Transverse colon (tissue), 4 donors: Measurements from ENCODE around the gene LYZL1. TPM values are rescaled to one million over a fixed set of nuclear protein-coding genes. Genes with fewer than 3 reads are reported as not detected.

Experiments used
- DNase-seq: peaks from one replicate; pipeline ENCODE4 v3.0.0-alpha.2; 2019
- H3K27ac ChIP-seq, 4 donors: fragments of 200-600 bp; sonication (generic); 2 replicates each; pipeline ENCODE4 v1.5.1; 2016 to 2018; ENCODE audit warnings: inconsistent platforms in 4 of 4
- H3K27me3 ChIP-seq: fragments of 200-600 bp; sonication (generic); 2 replicates; pipeline ENCODE4 v1.5.1; 2017; ENCODE audit warnings: inconsistent platforms
- H3K36me3 ChIP-seq, 4 donors: fragments of 200-600 bp; sonication (generic); 2 replicates each; pipeline ENCODE4 v1.5.1; 2017 to 2019; ENCODE audit warnings: inconsistent platforms in 4 of 4
- H3K4me1 ChIP-seq, 4 donors: fragments of 200-600 bp; sonication (generic); 2 replicates each; pipeline ENCODE4 v1.5.1; 2017 to 2020; ENCODE audit warnings: inconsistent platforms in 4 of 4
- H3K4me3 ChIP-seq, 4 donors: fragments of 200-600 bp; sonication (generic); 1 replicate in 1 of 4; 2 replicates in 3 of 4; pipeline versions ENCODE4 v1.5.1 to v1.6.1; 2017 to 2019; ENCODE audit warnings: inconsistent platforms in 4 of 4
- H3K9me3 ChIP-seq, 2 donors: fragments of 200-600 bp; sonication (generic); 2 replicates each; pipeline ENCODE4 v1.5.1; 2017 to 2019; ENCODE audit warnings: inconsistent platforms in 2 of 2
- CTCF ChIP-seq, 5 experiments: fragments of 200-600 bp in 3 of 5; fragments of 450-650 bp in 2 of 5; sonication (generic) in 3 of 5; IDR thresholded peaks; 1 replicate in 2 of 5; 2 replicates in 3 of 5; pipeline ENCODE4 v1.5.1; 2016 to 2017; ENCODE audit warnings: antibody characterized with exemption in 5 of 5, inconsistent platforms in 3 of 5, mild to moderate bottlenecking in 2 of 5, moderate library complexity in 1 of 5
- EP300 ChIP-seq: sonication (generic); formaldehyde crosslinking; IDR thresholded peaks from one replicate; pipeline ENCODE4 v1.6.1; 2017; ENCODE audit warnings: antibody characterized with exemption, low read depth
- POLR2A ChIP-seq: fragments of 450-650 bp; IDR thresholded peaks from one replicate; pipeline ENCODE4 v1.6.1; 2016; ENCODE audit warnings: antibody characterized with exemption, mild to moderate bottlenecking, moderate library complexity
- POLR2AphosphoS5 ChIP-seq, 3 donors: sonication (generic); formaldehyde crosslinking; IDR thresholded peaks; one replicate each; pipeline ENCODE4 v1.6.1; 2016; ENCODE audit warnings: antibody characterized with exemption in 3 of 3
- WGBS, 2 donors: methylation state at CpG; one replicate each; pipeline ENCODE4 v1.1.5; 2018; ENCODE audit warnings: low coverage in 1 of 2; 5-methylcytosine and 5-hydroxymethylcytosine counted together
- in situ Hi-C, 4 donors: fragments of 200-750 bp; cut with MboI; loops; one replicate each; pipeline versions ENCODE4 v1.15.0 to v1.15.1; 2017; ENCODE audit warnings: low sequenced_read_pairs in 3 of 4, low pct_ligation_motif_present in 1 of 4, low pct_unique_long_range_greater_than_20kb in 1 of 4
- intact Hi-C: fragments of 100-400 bp; cut with DNase I; formaldehyde crosslinking; loops from one replicate; pipeline ENCODE4 v1.15.1; 2023; ENCODE audit warnings: low total_unique reads
- total RNA-seq, 4 donors: library from RNA; depleted of rRNA; stranded (reverse); fragments of >200 nt; gene quantifications; one replicate each; pipeline ENCODE4 v1.1.0, GENCODE V29; 2016

The LYZL1 gene
- total RNA-seq, 4 donors from 2014 or later, result not detected

GRCh38 chr10:29256019-29256418 lies 32.9 kb upstream of the LYZL1 start:
- Histone ChIP-seq H3K27me3 (no peaks in the 10 kb centered on the region), H3K36me3 (no peaks in the 10 kb centered on the region), H3K9me3 (no peaks in the 10 kb centered on the region), H3K27ac (no peak overlapping the region), H3K4me1 (peaks cover 0 to 6% (median 0%) of the 10 kb centered on the region in 4 donors), H3K4me3 (no peak overlapping the region)
- intact Hi-C loops, result no loop called here
- TF ChIP-seq POLR2A (no peak), EP300 (no peak), CTCF (IDR thresholded peaks at IDR 0.05) (no peak), POLR2AphosphoS5 (IDR thresholded peaks at IDR 0.05) (no peak)
- WGBS, 2 donors, result 83 to 84% methylated on average over 7 of the region's 7 CpGs
- in situ Hi-C loops, result no loop called here
- no peak for DNase-seq

- H3K4me3 ChIP-seq, result no peak overlapping the region
- in situ Hi-C loops, result no loop called here
- no peaks in the 10 kb centered on the region for H3K27me3 ChIP-seq
- TF ChIP-seq EP300, result no peak
- no peak for TF ChIP-seq POLR2AphosphoS5 (IDR thresholded peaks at IDR 0.05)
- no peak for TF ChIP-seq POLR2A
- no peak for TF ChIP-seq CTCF (IDR thresholded peaks at IDR 0.05)
- intact Hi-C loops, result no loop called here
- 49 to 50% methylated on average over 1 of the region's 1 CpG for WGBS, 2 donors
- DNase-seq, result no peak
- no peaks in the 10 kb centered on the region for H3K9me3 ChIP-seq
- H3K36me3 ChIP-seq, result no peaks in the 10 kb centered on the region
- peak overlapping the region in 2 of 4 donors; percentile 1 to 40 for H3K27ac ChIP-seq
- peaks cover 0 to 6% (median 0%) of the 10 kb centered on the region in 4 donors for H3K4me1 ChIP-seq
Observed at GRCh38 chr10:29256586-29256985, 32.3 kb upstream of the LYZL1 start.

GRCh38 chr10:29257106-29257783 lies 31.6 kb upstream of the LYZL1 start:
- TF ChIP-seq POLR2AphosphoS5 (IDR thresholded peaks at IDR 0.05), result peak in 1 of 3 donors; percentile 48
- no peak for TF ChIP-seq POLR2A
- H3K9me3 ChIP-seq, result no peaks in the 10 kb centered on the region
- peaks cover 0 to 6% (median 0%) of the 10 kb centered on the region in 4 donors for H3K4me1 ChIP-seq
- peak overlapping the region; percentile 40 to 69 (median 56) for H3K27ac ChIP-seq
- no peaks in the 10 kb centered on the region for H3K36me3 ChIP-seq
- H3K27me3 ChIP-seq, result no peaks in the 10 kb centered on the region
- no peak overlapping the region for H3K4me3 ChIP-seq
- in situ Hi-C loops, result no loop called here
- DNase-seq, result peak; percentile 53
- WGBS, 2 donors, result 43 to 44% methylated on average over 4 to 11 of the region's 11 CpGs
- intact Hi-C loops, result no loop called here

- H3K4me1 ChIP-seq, result peaks cover 0 to 6% (median 0%) of the 10 kb centered on the region in 4 donors
Observed at GRCh38 chr10:29257784-29258135, 31.1 kb upstream of the LYZL1 start.

More at GRCh38 chr10:29257784-29258135, 31.1 kb upstream of the LYZL1 start:
- Histone ChIP-seq H3K36me3 (no peaks in the 10 kb centered on the region), H3K27me3 (no peaks in the 10 kb centered on the region), H3K9me3 (no peaks in the 10 kb centered on the region), H3K27ac (peak overlapping the region; percentile 40 to 69 (median 56)), H3K4me3 (no peak overlapping the region)
- WGBS, 2 donors, result 55% methylated on average over 3 of the region's 3 CpGs; no CpG with 5 or more reads in 1 of the 2 donors
- intact Hi-C loops, result no loop called here
- no peak for DNase-seq
- in situ Hi-C loops, result no loop called here
- TF ChIP-seq CTCF (IDR thresholded peaks at IDR 0.05) (no peak), POLR2A (no peak), POLR2AphosphoS5 (IDR thresholded peaks at IDR 0.05) (no peak), EP300 (no peak)
